H9 (cell line): ENCODE results near the gene LIPC. TPM values are rescaled to one million over a fixed set of nuclear protein-coding genes. Genes with fewer than 3 reads are reported as not detected.

Source experiments
- DNase-seq: peaks from one replicate; pipeline ENCODE4 v3.0.0-alpha.2; 2017
- H2AFZ ChIP-seq: one replicate; pipeline ENCODE4 v1.6.1; 2013; ENCODE audit warnings: mild to moderate bottlenecking, low read length, control low read depth, moderate library complexity
- H2AK5ac ChIP-seq: 2 replicates; pipeline ENCODE4 v1.6.1; 2013; ENCODE audit warnings: low read length, control low read depth, mixed read lengths; ENCODE audit not compliant: insufficient read length
- H2BK120ac ChIP-seq: one replicate; pipeline ENCODE4 v1.6.1; 2013; ENCODE audit warnings: low read depth, mild to moderate bottlenecking, low read length, control low read depth, inconsistent platforms; ENCODE audit not compliant: poor library complexity, severe bottlenecking
- H2BK12ac ChIP-seq: 2 replicates; pipeline ENCODE4 v1.6.1; 2013; ENCODE audit warnings: low read length, control low read depth, mixed read lengths, low read depth; ENCODE audit not compliant: insufficient read length
- H2BK15ac ChIP-seq: 2 replicates; pipeline ENCODE4 v1.6.1; 2013; ENCODE audit warnings: low read depth, low read length, control low read depth
- H2BK20ac ChIP-seq: one replicate; pipeline ENCODE4 v1.6.1; 2013; ENCODE audit warnings: low read depth, mild to moderate bottlenecking, low read length, control low read depth, inconsistent platforms; ENCODE audit not compliant: poor library complexity, severe bottlenecking
- H2BK5ac ChIP-seq: 2 replicates; pipeline ENCODE4 v1.6.1; 2013; ENCODE audit warnings: low read length, control low read depth, mixed read lengths; ENCODE audit not compliant: insufficient read length
- H3K14ac ChIP-seq: 2 replicates; pipeline ENCODE4 v1.6.1; 2013; ENCODE audit warnings: low read length, control low read depth; ENCODE audit not compliant: insufficient read depth
- H3K18ac ChIP-seq: 2 replicates; pipeline ENCODE4 v1.6.1; 2013; ENCODE audit warnings: low read depth, mild to moderate bottlenecking, mixed read lengths, low read length, control low read depth; ENCODE audit not compliant: insufficient read length
- H3K23ac ChIP-seq: 2 replicates; pipeline ENCODE4 v1.6.1; 2013; ENCODE audit warnings: low read length, control low read depth, mixed read lengths, low read depth; ENCODE audit not compliant: insufficient read length
- H3K23me2 ChIP-seq: 2 replicates; pipeline ENCODE4 v1.6.1; 2013; ENCODE audit warnings: low read depth, mild to moderate bottlenecking, mixed read lengths, low read length, control low read depth; ENCODE audit not compliant: insufficient read length, poor library complexity, severe bottlenecking
- H3K27ac ChIP-seq: 2 replicates; pipeline ENCODE4 v1.5.1; 2013; ENCODE audit warnings: low read length, control low read depth, mixed read lengths, low read depth; ENCODE audit not compliant: insufficient read length
- H3K27me3 ChIP-seq: 2 replicates; pipeline ENCODE4 v1.6.1; 2013; ENCODE audit warnings: low read length, control low read depth, inconsistent platforms; ENCODE audit not compliant: insufficient read depth
- H3K4ac ChIP-seq: 2 replicates; pipeline ENCODE4 v1.6.1; 2013; ENCODE audit warnings: low read depth, mild to moderate bottlenecking, control low read depth, inconsistent platforms, low read length, moderate library complexity
- H3K4me1 ChIP-seq: 2 replicates; pipeline ENCODE4 v1.6.1; 2013; ENCODE audit warnings: low read length, control low read depth, inconsistent platforms; ENCODE audit not compliant: insufficient read depth
- H3K4me2 ChIP-seq: 2 replicates; pipeline ENCODE4 v1.6.1; 2013; ENCODE audit warnings: low read length, control low read depth, mixed read lengths; ENCODE audit not compliant: insufficient read length, insufficient read depth
- H3K56ac ChIP-seq: 2 replicates; pipeline ENCODE4 v1.6.1; 2013; ENCODE audit warnings: low read depth, mild to moderate bottlenecking, mixed read lengths, low read length, control low read depth; ENCODE audit not compliant: insufficient read length
- H3K79me1 ChIP-seq: 2 replicates; pipeline ENCODE4 v1.6.1; 2013; ENCODE audit warnings: low read depth, mild to moderate bottlenecking, moderate library complexity, low read length, control low read depth, inconsistent platforms; ENCODE audit not compliant: insufficient read depth, poor library complexity, severe bottlenecking
- H3K79me2 ChIP-seq: 2 replicates; pipeline ENCODE4 v1.6.1; 2013; ENCODE audit warnings: low read length, control low read depth, inconsistent platforms; ENCODE audit not compliant: insufficient read depth
- H3K9ac ChIP-seq: 2 replicates; pipeline ENCODE4 v1.6.1; 2013; ENCODE audit warnings: low read length, control low read depth, mixed read lengths; ENCODE audit not compliant: insufficient read length; ENCODE audit errors: extremely low read depth
- H3K9me3 ChIP-seq: one replicate; pipeline ENCODE4 v1.6.1; 2013; ENCODE audit warnings: low read depth, low read length, inconsistent platforms; ENCODE audit not compliant: control insufficient read depth
- H3T11ph ChIP-seq: one replicate; pipeline ENCODE4 v1.6.1; 2013; ENCODE audit warnings: mild to moderate bottlenecking, low read length, control low read depth, inconsistent platforms
- H4K20me1 ChIP-seq: one replicate; pipeline ENCODE4 v1.6.1; 2013; ENCODE audit not compliant: control insufficient read depth, insufficient read length, insufficient read depth
- H4K5ac ChIP-seq: 2 replicates; pipeline ENCODE4 v1.6.1; 2013; ENCODE audit warnings: low read depth, mild to moderate bottlenecking, mixed read lengths, low read length, control low read depth; ENCODE audit not compliant: insufficient read length
- H4K8ac ChIP-seq: replicated peaks from 2 replicates; pipeline ENCODE4 v1.6.1; 2013; ENCODE audit warnings: low read length, control low read depth, mixed read lengths, low read depth; ENCODE audit not compliant: insufficient read length
- H4K91ac ChIP-seq: 2 replicates; pipeline ENCODE4 v1.6.1; 2013; ENCODE audit warnings: low read depth, mild to moderate bottlenecking, moderate library complexity, mixed read lengths, low read length, control low read depth; ENCODE audit not compliant: insufficient read length
- H3K27ac Mint-ChIP-seq, 3 experiments: 2 replicates in 2 of 3; 3 replicates in 1 of 3; pipeline ENCODE4 v1.8.0; 2020 to 2021; ENCODE audit warnings: mixed read lengths in 3 of 3, mild to moderate bottlenecking in 1 of 3, moderate library complexity in 1 of 3
- H3K27me3 Mint-ChIP-seq: 2 replicates; pipeline ENCODE4 v1.8.0; 2021; ENCODE audit warnings: low read depth, mild to moderate bottlenecking, moderate library complexity, mixed read lengths
- H3K36me3 Mint-ChIP-seq, 3 experiments: 2 replicates in 2 of 3; 3 replicates in 1 of 3; pipeline ENCODE4 v1.8.0; 2020 to 2021; ENCODE audit warnings: low read depth in 3 of 3, mixed read lengths in 3 of 3; ENCODE audit not compliant: insufficient read depth in 1 of 3
- H3K4me1 Mint-ChIP-seq, 2 experiments: 2 replicates each; pipeline ENCODE4 v1.8.0; 2020; ENCODE audit warnings: mixed read lengths in 2 of 2
- H3K4me3 Mint-ChIP-seq, 2 experiments: 2 replicates in 1 of 2; 3 replicates in 1 of 2; pipeline ENCODE4 v1.8.0; 2020 to 2021; ENCODE audit warnings: mild to moderate bottlenecking in 2 of 2, mixed read lengths in 2 of 2, moderate library complexity in 1 of 2
- H3K9me3 Mint-ChIP-seq, 2 experiments: 2 replicates in 1 of 2; 3 replicates in 1 of 2; pipeline ENCODE4 v1.8.0; 2020; ENCODE audit warnings: mild to moderate bottlenecking in 2 of 2, mixed read lengths in 2 of 2, moderate library complexity in 1 of 2
- WGBS: extraction: QIAGEN DNeasy Blood & Tissue Kit; methylation state at CpG from one replicate; pipeline ENCODE4 v1.1.7; 2013; ENCODE audit warnings: missing lambda C conversion rate, low lambda C conversion rate, mixed read lengths; ENCODE audit not compliant: insufficient read length; ENCODE audit errors: extremely low coverage; 5-methylcytosine and 5-hydroxymethylcytosine counted together
- total RNA-seq: library from RNA; stranded (reverse); gene quantifications from 2 replicates; pipeline ENCODE4 v1.2.1, GENCODE V29; 2021
- TF ChIP-seq, protein P1 (sequence below): fragments of 200-600 bp; sonication (generic); conservative IDR thresholded peaks from 3 replicates; pipeline ENCODE4 v1.8.0; 2021; ENCODE audit warnings: antibody characterized with exemption, mild to moderate bottlenecking

The LIPC gene
- total RNA-seq, 1 experiment from 2014 or later: not detected

DNA sequence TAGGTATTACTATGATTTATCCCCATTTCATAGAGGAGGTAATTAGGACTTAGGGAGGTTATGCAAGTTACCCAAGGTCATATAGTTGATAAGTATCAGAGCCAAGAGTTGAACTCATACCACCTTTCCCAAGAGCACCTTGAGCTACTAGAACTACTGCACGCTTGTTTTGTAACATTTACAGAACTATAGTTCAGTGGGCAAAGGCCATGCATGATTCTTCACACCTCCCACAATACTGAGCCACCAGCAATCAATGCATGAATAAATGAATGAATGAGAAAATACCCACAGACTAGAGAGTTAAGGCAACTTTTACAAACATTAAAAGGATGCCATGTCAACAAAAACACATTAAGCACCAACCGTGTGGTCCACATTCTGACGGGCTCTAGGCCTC is 46.8 kb downstream of the LIPC start:
- Mint-ChIP-seq H3K4me1 (peaks cover 0 to 3% of the 10 kb centered on the region in 2 experiments; a peak in 1 of 4 replicates), H3K4me3 (no peak overlapping the region), H3K27ac (no peak overlapping the region; a peak in 1 of 7 replicates), H3K9me3 (no peaks in the 10 kb centered on the region; a peak in 1 of 5 replicates), H3K36me3 (no peaks in the 10 kb centered on the region), H3K27me3 (no peaks in the 10 kb centered on the region; the same call in 1 of the 2 replicates)
- Histone ChIP-seq H3K14ac (no peak overlapping the region), H3K27ac (no peak overlapping the region), H4K5ac (no peak overlapping the region), H3K9me3 (no peaks in the 10 kb centered on the region), H3K4me2 (no peak overlapping the region), H3K4me1 (no peaks in the 10 kb centered on the region), H4K8ac (no peak overlapping the region), H2BK20ac (no peak overlapping the region), H3K56ac (no peak overlapping the region), H2AK5ac (no peak overlapping the region), H2AFZ (no peak overlapping the region), H2BK5ac (no peak overlapping the region), H4K91ac (no peak overlapping the region), H2BK120ac (no peak overlapping the region), H3K79me2 (no peaks in the 10 kb centered on the region), H3K4ac (no peak overlapping the region), H4K20me1 (no peaks in the 10 kb centered on the region), H2BK12ac (no peak overlapping the region), H3K79me1 (no peaks in the 10 kb centered on the region), H3K23me2 (no peaks in the 10 kb centered on the region), H3T11ph (no peak overlapping the region), H3K9ac (no peak overlapping the region), H3K23ac (no peak overlapping the region), H2BK15ac (no peak overlapping the region), H3K27me3 (no peaks in the 10 kb centered on the region), H3K18ac (no peak overlapping the region)
- no peak for DNase-seq
- TF ChIP-seq, protein P1, sequence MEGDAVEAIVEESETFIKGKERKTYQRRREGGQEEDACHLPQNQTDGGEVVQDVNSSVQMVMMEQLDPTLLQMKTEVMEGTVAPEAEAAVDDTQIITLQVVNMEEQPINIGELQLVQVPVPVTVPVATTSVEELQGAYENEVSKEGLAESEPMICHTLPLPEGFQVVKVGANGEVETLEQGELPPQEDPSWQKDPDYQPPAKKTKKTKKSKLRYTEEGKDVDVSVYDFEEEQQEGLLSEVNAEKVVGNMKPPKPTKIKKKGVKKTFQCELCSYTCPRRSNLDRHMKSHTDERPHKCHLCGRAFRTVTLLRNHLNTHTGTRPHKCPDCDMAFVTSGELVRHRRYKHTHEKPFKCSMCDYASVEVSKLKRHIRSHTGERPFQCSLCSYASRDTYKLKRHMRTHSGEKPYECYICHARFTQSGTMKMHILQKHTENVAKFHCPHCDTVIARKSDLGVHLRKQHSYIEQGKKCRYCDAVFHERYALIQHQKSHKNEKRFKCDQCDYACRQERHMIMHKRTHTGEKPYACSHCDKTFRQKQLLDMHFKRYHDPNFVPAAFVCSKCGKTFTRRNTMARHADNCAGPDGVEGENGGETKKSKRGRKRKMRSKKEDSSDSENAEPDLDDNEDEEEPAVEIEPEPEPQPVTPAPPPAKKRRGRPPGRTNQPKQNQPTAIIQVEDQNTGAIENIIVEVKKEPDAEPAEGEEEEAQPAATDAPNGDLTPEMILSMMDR: no peak
- WGBS: no CpG with 5 or more reads among the region's 3 CpGs
